K562 (cell line): ENCODE data around the gene PSMD1. TPM values are rescaled to one million over a fixed set of nuclear protein-coding genes. Genes with fewer than 3 reads are reported as not detected.
A peak's percentile ranks its signal among the peaks of the same experiment; 100 is the strongest.

Experiments used
- CBFA2T2 ChIP-seq: fragments of 450-650 bp; conservative IDR thresholded peaks from 2 replicates; pipeline ENCODE4 v1.6.1; 2017; ENCODE audit warnings: mild to moderate bottlenecking
- CBX2 ChIP-seq: fragments of 200-600 bp; sonication (generic); IDR thresholded peaks from one replicate; pipeline ENCODE4 v1.6.1; 2012; ENCODE audit warnings: mild to moderate bottlenecking, low read length, inconsistent platforms; ENCODE audit not compliant: insufficient read depth, poor library complexity, severe bottlenecking
- CBX3 ChIP-seq, 2 experiments: IDR thresholded peaks; 1 replicate in 1 of 2; 2 replicates in 1 of 2; pipeline ENCODE4 v1.6.1; 2012; ENCODE audit warnings: inconsistent platforms in 2 of 2, low read length in 2 of 2, borderline replicate concordance in 1 of 2, control low read depth in 1 of 2
- CEBPB ChIP-seq: fragments of 450-650 bp; IDR thresholded peaks from 2 replicates; pipeline ENCODE4 v1.6.1; 2016; ENCODE audit warnings: missing genetic modification characterization, missing compliant biosample characterization
- CXXC5 ChIP-seq: fragments of 250-450 bp; sonication (Bioruptor Pico); IDR thresholded peaks from 2 replicates; pipeline ENCODE4 v1.8.0; 2022; ENCODE audit warnings: inconsistent platforms, mild to moderate bottlenecking, moderate library complexity
- DDX20 ChIP-seq: fragments of 450-650 bp; IDR thresholded peaks from 2 replicates; pipeline ENCODE4 v1.6.1; 2016; ENCODE audit warnings: missing genetic modification characterization, low read depth, mild to moderate bottlenecking, missing compliant biosample characterization, moderate library complexity
- EP300 ChIP-seq: IDR thresholded peaks from 2 replicates; pipeline ENCODE4 v1.6.1; 2012; ENCODE audit warnings: low read length, improper control_type of control experiment
- FOXJ3 ChIP-seq: sonication (generic); formaldehyde crosslinking; IDR thresholded peaks from 2 replicates; pipeline ENCODE4 v1.4.0; 2020; ENCODE audit warnings: mild to moderate bottlenecking, missing genetic modification reagents
- FUS ChIP-seq: fragments of 200-400 bp; formaldehyde crosslinking; optimal IDR thresholded peaks from 2 replicates; pipeline ENCODE3; 2017; ENCODE audit warnings: low read depth, low read length
- GTF2F1 ChIP-seq: IDR thresholded peaks from 2 replicates; pipeline ENCODE4 v1.6.1; 2011; ENCODE audit warnings: low read depth, low read length, improper control_type of control experiment
- MAZ ChIP-seq, 2 experiments: fragments of 450-650 bp in 1 of 2; sonication (generic) in 1 of 2; formaldehyde crosslinking; IDR thresholded peaks in 1 of 2; conservative IDR thresholded peaks in 1 of 2; 2 replicates each; pipeline versions ENCODE4 v1.4.0 to v1.5.0; 2020; ENCODE audit warnings: mild to moderate bottlenecking in 1 of 2, missing genetic modification reagents in 1 of 2
- MYC ChIP-seq, 2 experiments: fragments of 250-450 bp in 1 of 2; sonication (Bioruptor Pico) in 1 of 2; IDR thresholded peaks; 2 replicates each; pipeline versions ENCODE4 v1.5.1 to v1.6.1; 2012 to 2021; ENCODE audit warnings: low read depth in 2 of 2, borderline replicate concordance in 1 of 2, improper control_type of control experiment in 1 of 2, low read length in 1 of 2, mild to moderate bottlenecking in 1 of 2, moderate library complexity in 1 of 2
- POLR2G ChIP-seq: fragments of 200-400 bp; formaldehyde crosslinking; IDR thresholded peaks from 2 replicates; pipeline ENCODE4 v1.6.1; 2017; ENCODE audit warnings: low read depth, mild to moderate bottlenecking, antibody characterized with exemption, low read length, moderate library complexity
- SAP30 ChIP-seq: fragments of 200-600 bp; sonication (generic); IDR thresholded peaks from 2 replicates; pipeline ENCODE4 v1.6.1; 2012; ENCODE audit warnings: borderline replicate concordance, low read depth, mild to moderate bottlenecking, moderate library complexity, low read length, control low read depth, inconsistent platforms; ENCODE audit not compliant: insufficient read depth, poor library complexity, severe bottlenecking
- ZNF133 ChIP-seq: fragments of 250-450 bp; sonication (Bioruptor Pico); IDR thresholded peaks from 2 replicates; pipeline ENCODE4 v1.4.0; 2020; ENCODE audit warnings: mild to moderate bottlenecking
- ZNF408 ChIP-seq: fragments of 250-450 bp; sonication (Bioruptor Pico); IDR thresholded peaks from 2 replicates; pipeline ENCODE4 v1.4.0; 2020; ENCODE audit warnings: low read depth, mild to moderate bottlenecking, moderate library complexity
- ZNF57 ChIP-seq: fragments of 450-650 bp; formaldehyde crosslinking; IDR thresholded peaks from 2 replicates; pipeline ENCODE4 v1.4.0; 2020; ENCODE audit warnings: mild to moderate bottlenecking, moderate library complexity
- ZNF644 ChIP-seq: fragments of 200-800 bp; sonication (Bioruptor generic); IDR thresholded peaks from 2 replicates; pipeline ENCODE4 v1.6.1; 2016; ENCODE audit warnings: low read depth, missing genetic modification characterization, missing compliant biosample characterization
- polyA plus RNA-seq, 8 experiments: library from polyadenylated mRNA; depleted of rRNA in 4 of 8; stranded (reverse) in 5 of 8; unstranded in 3 of 8; fragments of >200 nt; fragmentation: Nextera tagmentation in 2 of 8; fragmentation: Illumina TruSeq in 1 of 8; extraction: Ambion mirVana in 2 of 8; extraction: Trizol in 1 of 8; gene quantifications; 2 replicates each; pipeline versions ENCODE4 v1.2.1 to v1.2.3, GENCODE V29; 2011 to 2014; ENCODE audit warnings: inconsistent platforms in 1 of 8, missing spikeins in 1 of 8
- total RNA-seq, 7 experiments: library from RNA; depleted of rRNA in 6 of 7; stranded (reverse); fragments of >200 nt in 6 of 7; fragmentation: Illumina TruSeq in 2 of 7; extraction: Trizol in 2 of 7; gene quantifications; 2 replicates each; pipeline versions ENCODE4 v1.2.1 to v1.2.3, GENCODE V29; 2011 to 2021; ENCODE audit warnings: low replicate concordance in 1 of 7
- TF ChIP-seq, protein P1 (sequence below), 2 experiments: fragments of 200-800 bp in 1 of 2; sonication (Bioruptor generic) in 1 of 2; sonication (generic) in 1 of 2; formaldehyde crosslinking in 1 of 2; IDR thresholded peaks in 1 of 2; conservative IDR thresholded peaks in 1 of 2; 2 replicates each; pipeline versions ENCODE4 v1.5.0 to v1.6.1; 2016 to 2020; ENCODE audit warnings: missing compliant biosample characterization in 1 of 2, missing genetic modification characterization in 1 of 2, missing genetic modification reagents in 1 of 2
- TF ChIP-seq, protein P2 (sequence below), 2 experiments: IDR thresholded peaks; 2 replicates each; pipeline ENCODE4 v1.6.1; 2011; ENCODE audit warnings: borderline replicate concordance in 1 of 2, control low read depth in 1 of 2, low read depth in 1 of 2, low read length in 1 of 2, mild to moderate bottlenecking in 1 of 2, mixed read lengths in 1 of 2, moderate library complexity in 1 of 2; ENCODE audit not compliant: insufficient read depth in 1 of 2, insufficient read length in 1 of 2, poor library complexity in 1 of 2, severe bottlenecking in 1 of 2; ENCODE audit errors: extremely low read depth in 1 of 2
- TF ChIP-seq, protein P3 (sequence below): fragments of 450-650 bp; formaldehyde crosslinking; IDR thresholded peaks from 2 replicates; pipeline ENCODE4 v1.4.0; 2020; ENCODE audit warnings: mild to moderate bottlenecking, moderate library complexity

Gene PSMD1
- total and polyA plus RNA-seq, 9 of the 15 experiments (the other 6 are each of a cell fraction or from before 2014, with no cell fraction given), result 100 to 257 (median 147) TPM

DNA sequence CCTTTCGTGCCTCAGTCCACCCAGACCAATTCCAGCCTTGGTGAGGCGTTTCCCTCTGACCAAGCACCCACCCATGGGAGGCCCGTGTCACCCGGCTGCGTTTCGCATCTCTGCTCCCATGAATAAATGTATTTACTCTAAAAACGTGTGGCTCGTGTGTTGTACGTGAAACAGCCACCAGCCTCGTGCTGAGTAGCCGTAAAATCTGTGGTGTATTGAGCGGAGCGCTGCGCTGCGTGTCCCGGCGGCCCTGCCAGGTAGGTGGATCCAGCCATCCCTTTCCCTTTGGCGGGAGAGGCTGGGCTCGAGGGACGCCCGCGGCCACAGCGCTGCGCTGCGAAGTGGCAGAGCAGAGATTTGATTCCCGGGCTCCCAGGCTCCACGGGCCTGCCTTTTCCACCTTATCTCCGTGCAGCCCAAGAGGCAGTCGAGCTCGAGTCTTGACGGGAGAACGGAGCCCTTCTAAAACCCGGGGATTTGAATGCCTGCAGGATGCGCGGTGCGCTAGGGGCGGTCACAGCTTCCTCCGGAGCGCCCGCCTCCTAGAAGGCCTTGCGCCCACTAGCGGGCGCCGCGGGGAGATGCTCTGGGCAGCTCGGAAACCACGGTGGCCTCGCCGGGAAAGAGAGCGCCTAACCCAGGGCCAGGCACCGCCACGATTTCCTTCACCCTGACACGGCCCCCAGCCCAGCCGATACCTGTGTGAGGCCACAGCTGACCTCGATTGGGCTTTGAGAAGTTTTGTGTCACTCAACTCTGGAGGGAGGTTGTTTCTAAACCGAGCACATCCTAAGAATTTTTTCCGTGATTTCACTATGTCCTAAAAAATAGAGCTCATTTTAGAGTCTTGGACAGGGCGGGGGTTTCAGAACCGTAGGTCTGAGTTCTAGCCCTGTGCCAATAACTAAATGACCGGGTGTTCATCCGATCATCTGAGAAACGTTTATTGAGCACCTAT, 3.9 kb upstream of the PSMD1 start (continued):
- no peak for TF ChIP-seq MYC (IDR thresholded peaks at IDR 0.05; ENCODE audit: low read depth, low read length)
- no peak for TF ChIP-seq MYC (CRISPR knock-in tag; IDR thresholded peaks at IDR 0.05; ENCODE audit: borderline replicate concordance, low read depth)
- TF ChIP-seq, protein P1, sequence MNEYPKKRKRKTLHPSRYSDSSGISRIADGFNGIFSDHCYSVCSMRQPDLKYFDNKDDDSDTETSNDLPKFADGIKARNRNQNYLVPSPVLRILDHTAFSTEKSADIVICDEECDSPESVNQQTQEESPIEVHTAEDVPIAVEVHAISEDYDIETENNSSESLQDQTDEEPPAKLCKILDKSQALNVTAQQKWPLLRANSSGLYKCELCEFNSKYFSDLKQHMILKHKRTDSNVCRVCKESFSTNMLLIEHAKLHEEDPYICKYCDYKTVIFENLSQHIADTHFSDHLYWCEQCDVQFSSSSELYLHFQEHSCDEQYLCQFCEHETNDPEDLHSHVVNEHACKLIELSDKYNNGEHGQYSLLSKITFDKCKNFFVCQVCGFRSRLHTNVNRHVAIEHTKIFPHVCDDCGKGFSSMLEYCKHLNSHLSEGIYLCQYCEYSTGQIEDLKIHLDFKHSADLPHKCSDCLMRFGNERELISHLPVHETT (CRISPR knock-in tag; conservative IDR thresholded peaks at IDR 0.05 in 1 of 2, IDR thresholded peaks at IDR 0.05 in 1 of 2), result no peak
- peak in 1 of 2 experiments; percentile 41; a peak in 1 of 4 replicates for TF ChIP-seq MAZ (CRISPR knock-in tag; conservative IDR thresholded peaks at IDR 0.05 in 1 of 2, IDR thresholded peaks at IDR 0.05 in 1 of 2)
- TF ChIP-seq ZNF133 (CRISPR knock-in tag), result no peak
- no peak for TF ChIP-seq GTF2F1
- no peak for TF ChIP-seq SAP30
- TF ChIP-seq ZNF408 (CRISPR knock-in tag), result no peak
- TF ChIP-seq CXXC5 (CRISPR knock-in tag), result peak; percentile 60
- no peak for TF ChIP-seq CBX2
- TF ChIP-seq EP300, result no peak
- TF ChIP-seq, protein P2, sequence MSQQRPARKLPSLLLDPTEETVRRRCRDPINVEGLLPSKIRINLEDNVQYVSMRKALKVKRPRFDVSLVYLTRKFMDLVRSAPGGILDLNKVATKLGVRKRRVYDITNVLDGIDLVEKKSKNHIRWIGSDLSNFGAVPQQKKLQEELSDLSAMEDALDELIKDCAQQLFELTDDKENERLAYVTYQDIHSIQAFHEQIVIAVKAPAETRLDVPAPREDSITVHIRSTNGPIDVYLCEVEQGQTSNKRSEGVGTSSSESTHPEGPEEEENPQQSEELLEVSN (IDR thresholded peaks at IDR 0.05; ENCODE audit: borderline replicate concordance in 1 of 2, extremely low read depth in 1 of 2, insufficient read depth in 1 of 2, insufficient read length in 1 of 2, low read depth in 1 of 2, low read length in 1 of 2, poor library complexity in 1 of 2, severe bottlenecking in 1 of 2), result peak; percentile 48 to 78
- no peak for TF ChIP-seq ZNF644 (tag)
- TF ChIP-seq FUS, result no peak
- no peak for TF ChIP-seq ZNF57 (CRISPR knock-in tag)
- no peak for TF ChIP-seq CBFA2T2
- TF ChIP-seq POLR2G, result peak; percentile 49; the same call in 1 of the 2 replicates
- TF ChIP-seq, protein P3, sequence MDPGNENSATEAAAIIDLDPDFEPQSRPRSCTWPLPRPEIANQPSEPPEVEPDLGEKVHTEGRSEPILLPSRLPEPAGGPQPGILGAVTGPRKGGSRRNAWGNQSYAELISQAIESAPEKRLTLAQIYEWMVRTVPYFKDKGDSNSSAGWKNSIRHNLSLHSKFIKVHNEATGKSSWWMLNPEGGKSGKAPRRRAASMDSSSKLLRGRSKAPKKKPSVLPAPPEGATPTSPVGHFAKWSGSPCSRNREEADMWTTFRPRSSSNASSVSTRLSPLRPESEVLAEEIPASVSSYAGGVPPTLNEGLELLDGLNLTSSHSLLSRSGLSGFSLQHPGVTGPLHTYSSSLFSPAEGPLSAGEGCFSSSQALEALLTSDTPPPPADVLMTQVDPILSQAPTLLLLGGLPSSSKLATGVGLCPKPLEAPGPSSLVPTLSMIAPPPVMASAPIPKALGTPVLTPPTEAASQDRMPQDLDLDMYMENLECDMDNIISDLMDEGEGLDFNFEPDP (CRISPR knock-in tag), result no peak
- no peak for TF ChIP-seq FOXJ3 (CRISPR knock-in tag)
- no peak for TF ChIP-seq CEBPB (tag)
- no peak for TF ChIP-seq DDX20 (tag)
- peak in 1 of 2 experiments; percentile 41; a peak in 1 of 3 replicates for TF ChIP-seq CBX3 (IDR thresholded peaks at IDR 0.05; ENCODE audit: borderline replicate concordance in 1 of 2, low read length in 2 of 2)
